Endothelial cell of umbilical vein (primary cell): ENCODE results near the gene JARID2. TPM values are rescaled to one million over a fixed set of nuclear protein-coding genes. Genes with fewer than 3 reads are reported as not detected.

Source experiments
- BruUV-seq: library from RNA; stranded (reverse); fragments of 400-500 nt; replicated peaks from 2 replicates; lab custom pipeline; 2021; lab: Mats Ljungman, UMichigan
- CTCF ChIA-PET: fragments of 300-600, 350-600 bp; sonication (Branson Sonifier 250); formaldehyde crosslinking; loops from one replicate; lab custom pipeline; 2021; ENCODE audit warnings: antibody characterized with exemption, inconsistent platforms; lab: Charles Lee
- POLR2A ChIA-PET: fragments of 300-600, 350-600 bp; sonication (Branson Sonifier 250); formaldehyde crosslinking; loops from one replicate; lab custom pipeline; 2021; ENCODE audit warnings: antibody characterized with exemption, inconsistent platforms; lab: Charles Lee
- DNase-seq: peaks from one replicate; pipeline ENCODE4 v3.0.0-alpha.2; 2011; ENCODE audit warnings: low read depth, low spot score
- FAIRE-seq: peaks from 2 replicates; lab custom pipeline; 2011; peaks lifted over from hg19 to GRCh38; lab: Jason Lieb, UNC
- H2AFZ ChIP-seq: 2 replicates; pipeline ENCODE4 v1.6.0; 2012; ENCODE audit warnings: low read depth, low read length, control low read depth, inconsistent platforms
- H3K27ac ChIP-seq: 2 replicates; pipeline ENCODE4 v1.5.1; 2011; ENCODE audit warnings: low read depth, mild to moderate bottlenecking, control low read depth, low read length, moderate library complexity; ENCODE audit not compliant: insufficient read depth
- H3K27me3 ChIP-seq, 2 experiments: 2 replicates each; pipeline versions ENCODE4 v1.6.0 to v1.6.1; 2011; ENCODE audit warnings: low read length in 2 of 2, mixed read lengths in 1 of 2; ENCODE audit not compliant: control insufficient read depth in 2 of 2, insufficient read depth in 2 of 2
- H3K36me3 ChIP-seq, 2 experiments: 2 replicates in 1 of 2; 3 replicates in 1 of 2; pipeline ENCODE4 v1.5.1; 2011; ENCODE audit warnings: low read length in 2 of 2, mild to moderate bottlenecking in 1 of 2, moderate library complexity in 1 of 2; ENCODE audit not compliant: control insufficient read depth in 2 of 2, insufficient read depth in 2 of 2; ENCODE audit errors: extremely low read depth in 1 of 2
- H3K4me1 ChIP-seq: 3 replicates; pipeline ENCODE4 v1.5.1; 2011; ENCODE audit warnings: mild to moderate bottlenecking, low read length; ENCODE audit not compliant: control insufficient read depth, insufficient read depth; ENCODE audit errors: extremely low read depth
- H3K4me2 ChIP-seq: 2 replicates; pipeline ENCODE4 v1.6.1; 2011; ENCODE audit warnings: low read length, control low read depth, mixed read lengths; ENCODE audit not compliant: insufficient read depth
- H3K4me3 ChIP-seq, 3 experiments: fragments of 200-600 bp in 1 of 3; sonication (generic), shearing (Covaris generic) in 1 of 3; replicated peaks in 1 of 3; 2 replicates each; pipeline ENCODE4 v1.5.1; 2011 to 2016; ENCODE audit warnings: control low read depth in 3 of 3, low read length in 3 of 3, mild to moderate bottlenecking in 2 of 3, inconsistent platforms in 1 of 3, low read depth in 1 of 3, moderate library complexity in 1 of 3; ENCODE audit not compliant: insufficient read depth in 1 of 3
- H3K79me2 ChIP-seq: 2 replicates; pipeline ENCODE4 v1.6.0; 2012; ENCODE audit warnings: low read length, inconsistent platforms; ENCODE audit not compliant: control insufficient read depth, insufficient read depth
- H3K9ac ChIP-seq: replicated peaks from 2 replicates; pipeline ENCODE3; 2011; ENCODE audit warnings: low read length, control low read depth; ENCODE audit not compliant: insufficient read depth; ENCODE audit errors: extremely low read depth
- H3K9me1 ChIP-seq: replicated peaks from 3 replicates; pipeline ENCODE4 v1.6.0; 2011; ENCODE audit warnings: mild to moderate bottlenecking, low read length; ENCODE audit not compliant: control insufficient read depth, insufficient read depth; ENCODE audit errors: extremely low read depth
- H3K9me3 ChIP-seq: replicated peaks from 2 replicates; pipeline ENCODE4 v1.5.1; 2012; ENCODE audit warnings: low read length, inconsistent platforms; ENCODE audit not compliant: control insufficient read depth, insufficient read depth
- H4K20me1 ChIP-seq: replicated peaks from 2 replicates; pipeline ENCODE3; 2011; ENCODE audit warnings: mild to moderate bottlenecking, low read length; ENCODE audit not compliant: control insufficient read depth, insufficient read depth; ENCODE audit errors: extremely low read depth
- CTCF ChIP-seq, 2 donors: IDR thresholded peaks; 1 replicate in 1 of 2; 2 replicates in 1 of 2; pipeline ENCODE4 v1.5.1; 2011; ENCODE audit warnings: low read length in 2 of 2, mild to moderate bottlenecking in 2 of 2, moderate library complexity in 2 of 2, control low read depth in 1 of 2, inconsistent platforms in 1 of 2, low read depth in 1 of 2; ENCODE audit not compliant: insufficient read depth in 1 of 2; ENCODE audit errors: extremely low read depth in 1 of 2
- EZH2 ChIP-seq: IDR thresholded peaks from 2 replicates; pipeline ENCODE4 v1.6.1; 2012; ENCODE audit warnings: borderline replicate concordance, low read depth, mild to moderate bottlenecking, moderate library complexity, low read length, inconsistent platforms; ENCODE audit not compliant: severe bottlenecking
- GATA2 ChIP-seq: IDR thresholded peaks from 2 replicates; pipeline ENCODE4 v1.7.0; 2011; ENCODE audit warnings: low read depth, mild to moderate bottlenecking, moderate library complexity, mixed read lengths, low read length; ENCODE audit not compliant: insufficient read length, insufficient read depth
- JUN ChIP-seq: IDR thresholded peaks from 2 replicates; pipeline ENCODE4 v1.6.1; 2011; ENCODE audit warnings: borderline replicate concordance, low read depth; ENCODE audit not compliant: insufficient read length, insufficient read depth
- MAX ChIP-seq: IDR thresholded peaks from 2 replicates; pipeline ENCODE4 v1.6.1; 2011; ENCODE audit not compliant: insufficient read depth, insufficient read length
- MYC ChIP-seq: IDR thresholded peaks from one replicate; pipeline ENCODE4 v1.6.1; 2011; ENCODE audit warnings: mild to moderate bottlenecking, low read depth, low read length
- POLR2AphosphoS5 ChIP-seq: IDR thresholded peaks from 2 replicates; pipeline ENCODE4 v1.6.1; 2012; ENCODE audit warnings: low read depth, mild to moderate bottlenecking, control low read depth, low read length, moderate library complexity; ENCODE audit not compliant: insufficient read depth
- dilution Hi-C: fragments of 300-500 bp; cut with MboI; formaldehyde crosslinking; loops from one replicate; pipeline ENCODE4 v1.15.0; 2019; ENCODE audit warnings: low sequenced_read_pairs; ENCODE audit not compliant: extremely low pct_ligation_motif_present
- intact Hi-C: fragments of 100-400 bp; cut with micrococcal nuclease; formaldehyde crosslinking; loops from one replicate; pipeline ENCODE4 v1.10.0; 2022
- polyA plus RNA-seq, 4 experiments: library from polyadenylated mRNA; depleted of rRNA in 3 of 4; stranded (reverse) in 3 of 4; unstranded in 1 of 4; fragments of >200 nt; gene quantifications; 2 replicates each; pipeline versions ENCODE4 v1.2.1 to v1.2.3, GENCODE V29; 2011 to 2012; ENCODE audit warnings: missing spikeins in 1 of 4
- total RNA-seq: library from RNA; stranded (reverse); gene quantifications from 2 replicates; pipeline ENCODE4 v1.2.3, GENCODE V29; 2021

JARID2 gene
- total and polyA plus RNA-seq, 2 donors (not counting 3 experiments of a cell fraction or from before 2014, with no cell fraction given): 2.9 to 10.6 TPM

GRCh38 chr6:15378866-15379265 lies 133.0 kb downstream of the JARID2 start:
- H3K4me2 ChIP-seq: no peak overlapping the region
- no peak for TF ChIP-seq EZH2
- TF ChIP-seq JUN: no peak
- TF ChIP-seq CTCF (IDR thresholded peaks at IDR 0.05; ENCODE audit: extremely low read depth in 1 of 2, insufficient read depth in 1 of 2, low read depth in 1 of 2, low read length in 2 of 2): no peak
- TF ChIP-seq MAX: no peak
- no peak for TF ChIP-seq MYC
- TF ChIP-seq GATA2: no peak
- TF ChIP-seq POLR2AphosphoS5: no peak
- DNase-seq (no peak), FAIRE-seq (no peak)
- H3K27ac ChIP-seq: no peak overlapping the region
- no peaks in the 10 kb centered on the region for H3K79me2 ChIP-seq
- H3K4me3 ChIP-seq: no peak overlapping the region
- H2AFZ ChIP-seq: no peak overlapping the region
- no peaks in the 10 kb centered on the region for H3K27me3 ChIP-seq
- H3K4me1 ChIP-seq: no peaks in the 10 kb centered on the region
- H4K20me1 ChIP-seq: no peaks in the 10 kb centered on the region
- no peaks in the 10 kb centered on the region for H3K9me1 ChIP-seq
- H3K9me3 ChIP-seq: no peaks in the 10 kb centered on the region
- dilution Hi-C loops (no loop called here), intact Hi-C loops (no loop called here)
- CTCF ChIA-PET: interaction anchor here (0.6 to 1.8 kb wide), 4 partner anchors 9 to 277 kb away, joined by 3 to 6 read pairs (median 4); no protein-coding TSS in a partner anchor
- no peak overlapping the region for H3K9ac ChIP-seq
- no peaks in the 10 kb centered on the region for H3K36me3 ChIP-seq
- BruUV-seq: no TSS peak
- POLR2A ChIA-PET: no interaction called here
